HUES48 (cell line): ENCODE results near the gene NID2.

ENCODE experiments used
- H3K27ac ChIP-seq: one replicate; pipeline ENCODE4 v1.7.0; 2013; ENCODE audit warnings: low read depth, low read length, inconsistent platforms
- H3K27me3 ChIP-seq: 2 replicates; pipeline ENCODE4 v1.6.1; 2013; ENCODE audit warnings: mild to moderate bottlenecking, low read length; ENCODE audit not compliant: control insufficient read depth, insufficient read depth
- H3K36me3 ChIP-seq: 2 replicates; pipeline ENCODE4 v1.6.1; 2013; ENCODE audit warnings: low read length; ENCODE audit not compliant: control insufficient read depth, insufficient read depth
- H3K4me1 ChIP-seq: 2 replicates; pipeline ENCODE4 v1.6.1; 2013; ENCODE audit warnings: mild to moderate bottlenecking, low read length; ENCODE audit not compliant: control insufficient read depth, insufficient read depth
- H3K4me3 ChIP-seq: 2 replicates; pipeline ENCODE4 v1.5.1; 2013; ENCODE audit warnings: mild to moderate bottlenecking, low read depth, low read length
- H3K9ac ChIP-seq: 2 replicates; pipeline ENCODE4 v1.6.1; 2013; ENCODE audit warnings: mild to moderate bottlenecking, low read depth, low read length, moderate library complexity
- H3K9me3 ChIP-seq: 2 replicates; pipeline ENCODE4 v1.6.1; 2013; ENCODE audit warnings: low read length; ENCODE audit not compliant: control insufficient read depth, insufficient read depth

Gene NID2

DNA sequence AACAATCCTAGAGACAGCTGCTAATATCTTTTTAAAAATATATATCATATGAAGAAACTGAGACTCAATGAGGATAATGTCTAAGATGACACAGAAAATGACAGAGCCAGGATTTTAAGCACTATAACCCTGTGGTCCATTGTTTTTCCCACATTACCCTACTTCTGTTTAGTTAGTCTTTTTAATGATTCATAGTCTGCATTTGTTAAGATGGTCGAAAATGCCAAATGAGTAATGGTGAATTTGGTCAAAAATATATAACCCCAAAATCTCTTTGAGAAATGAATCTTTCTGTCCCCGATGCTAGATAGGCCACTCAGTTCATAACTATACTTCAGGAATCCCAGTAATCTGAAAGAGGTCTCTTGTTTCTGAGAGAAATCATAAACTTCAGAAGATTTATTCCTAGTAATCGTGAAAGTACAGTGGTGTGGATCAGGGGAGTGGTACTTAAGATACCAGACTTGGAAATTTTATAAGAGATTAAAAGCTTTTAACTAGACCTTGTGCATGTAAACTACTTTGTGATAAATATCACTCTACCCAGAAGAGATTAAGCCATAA lies 68.8 kb downstream of the NID2 start:
- Histone ChIP-seq H3K4me1 (peaks cover 5% of the 10 kb centered on the region; the same call in 1 of the 2 replicates), H3K36me3 (peaks cover 99% of the 10 kb centered on the region), H3K4me3 (no peak overlapping the region), H3K9ac (no peak overlapping the region), H3K27ac (no peak overlapping the region), H3K27me3 (no peaks in the 10 kb centered on the region), H3K9me3 (no peaks in the 10 kb centered on the region)

DNA sequence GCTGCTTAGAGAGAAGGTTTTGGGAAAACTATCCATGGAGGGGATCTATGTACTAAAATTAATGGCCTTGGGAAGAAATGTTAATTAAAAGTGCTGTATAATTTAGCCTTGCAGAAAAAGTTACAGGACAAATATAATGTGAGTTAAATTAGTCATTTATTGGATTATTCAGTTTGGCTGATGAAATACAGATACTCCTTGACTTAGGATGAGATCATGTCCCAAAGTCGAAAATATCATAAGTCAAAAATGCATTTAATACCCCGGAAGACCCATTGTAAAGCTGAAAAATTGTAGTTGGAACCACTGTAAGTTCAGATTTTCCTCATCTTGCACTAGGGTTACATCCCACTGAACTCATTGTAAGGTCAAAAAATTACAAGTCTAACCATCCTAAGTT lies 69.8 kb downstream of the NID2 start:
- H3K27ac ChIP-seq, result no peak overlapping the region
- no peak overlapping the region for H3K9ac ChIP-seq
- H3K9me3 ChIP-seq, result no peaks in the 10 kb centered on the region
- peaks cover 99% of the 10 kb centered on the region for H3K36me3 ChIP-seq
- no peak overlapping the region for H3K4me3 ChIP-seq
- H3K27me3 ChIP-seq, result no peaks in the 10 kb centered on the region
- peaks cover 5% of the 10 kb centered on the region; the same call in 1 of the 2 replicates for H3K4me1 ChIP-seq

DNA sequence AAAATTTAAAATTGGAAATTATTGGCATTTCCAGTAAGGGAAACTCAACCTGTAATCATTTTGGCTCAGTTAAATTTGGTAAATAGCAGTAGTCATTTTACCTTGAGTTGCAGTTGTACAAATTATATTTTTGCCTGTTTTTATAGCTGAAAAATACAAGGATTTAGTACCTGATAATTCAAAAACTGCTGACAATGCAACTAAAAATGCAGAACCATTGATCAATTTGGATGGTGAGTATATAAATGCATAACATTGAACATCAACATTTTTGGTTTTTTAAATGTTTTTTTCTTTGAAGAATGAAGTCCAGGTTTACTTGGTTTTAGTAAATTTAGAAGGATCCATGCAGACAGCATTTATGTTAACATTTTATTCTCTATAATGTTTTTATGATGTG lies 70.5 kb downstream of the NID2 start:
- H3K27ac ChIP-seq, result no peak overlapping the region
- no peak overlapping the region for H3K4me3 ChIP-seq
- H3K9me3 ChIP-seq, result no peaks in the 10 kb centered on the region
- no peak overlapping the region for H3K9ac ChIP-seq
- peaks cover 5% of the 10 kb centered on the region; the same call in 1 of the 2 replicates for H3K4me1 ChIP-seq
- peaks cover 99% of the 10 kb centered on the region for H3K36me3 ChIP-seq
- no peaks in the 10 kb centered on the region for H3K27me3 ChIP-seq

DNA sequence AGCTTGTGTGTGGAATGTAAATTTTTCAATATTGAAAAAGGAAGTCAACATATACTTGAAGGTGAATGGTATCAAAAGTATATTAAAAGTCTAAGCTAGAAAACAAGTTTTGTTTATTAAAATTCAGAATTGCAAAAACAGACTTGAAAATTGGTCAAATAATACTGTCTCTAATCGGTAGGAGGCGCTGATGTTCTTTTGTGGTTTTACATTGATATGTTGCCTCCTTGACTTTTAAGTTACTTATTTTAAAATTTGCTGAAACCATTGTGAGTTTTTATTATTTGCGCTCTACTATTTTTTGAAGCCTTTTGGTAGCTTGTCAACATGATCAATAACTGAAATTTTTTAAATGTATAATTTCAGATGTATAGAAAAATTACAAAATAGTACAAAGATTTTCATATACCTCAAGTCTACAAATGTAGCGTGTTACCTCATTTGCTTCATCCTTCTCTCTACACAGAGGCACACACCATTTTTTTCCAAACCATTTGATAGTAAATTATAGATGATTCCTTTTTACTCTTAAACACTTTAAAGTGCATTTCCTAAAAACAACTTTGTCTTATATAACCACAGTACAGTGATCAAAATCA lies 72.6 kb downstream of the NID2 start:
- no peak overlapping the region for H3K27ac ChIP-seq

DNA sequence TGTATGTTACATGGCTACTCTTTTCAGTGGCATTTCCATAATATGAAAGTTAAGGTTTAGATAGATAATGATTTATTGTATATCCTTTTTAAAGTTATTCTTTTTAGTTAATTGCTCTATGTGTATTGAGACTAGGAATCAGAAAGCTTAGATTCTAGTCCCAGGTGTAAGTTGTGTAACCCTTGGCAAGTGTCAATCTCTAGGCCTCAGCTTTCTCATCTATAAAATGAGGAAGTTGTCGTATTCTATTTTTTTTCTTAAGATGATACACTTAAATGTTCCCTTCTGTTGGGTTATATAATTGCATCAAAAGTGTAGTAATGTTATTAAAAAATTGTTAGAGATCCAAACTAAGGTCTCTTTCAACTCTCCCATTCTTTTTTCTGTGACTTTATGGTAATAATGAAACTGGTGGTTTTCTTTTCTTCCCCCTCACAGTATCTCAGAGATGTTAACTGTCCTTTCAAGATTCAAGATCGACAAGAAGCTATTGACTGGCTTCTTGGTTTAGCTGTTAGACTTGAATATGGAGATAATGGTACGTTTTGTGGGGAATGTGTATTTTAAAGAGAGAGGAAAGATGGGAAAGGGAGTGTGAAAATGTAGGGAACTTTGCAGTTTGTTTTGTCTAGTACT lies 75.5 kb downstream of the NID2 start:
- Histone ChIP-seq H3K9me3 (no peaks in the 10 kb centered on the region), H3K27ac (no peak overlapping the region), H3K4me3 (no peak overlapping the region), H3K36me3 (peaks cover 75% of the 10 kb centered on the region), H3K9ac (no peak overlapping the region), H3K4me1 (peaks cover 5% of the 10 kb centered on the region; the same call in 1 of the 2 replicates), H3K27me3 (no peaks in the 10 kb centered on the region)

More for the DNA sequence above, 72.6 kb downstream of the NID2 start:
- no peaks in the 10 kb centered on the region for H3K4me1 ChIP-seq
- no peak overlapping the region for H3K9ac ChIP-seq
- H3K27me3 ChIP-seq, result no peaks in the 10 kb centered on the region
- H3K4me3 ChIP-seq, result no peak overlapping the region
- peaks cover 99% of the 10 kb centered on the region for H3K36me3 ChIP-seq
- H3K9me3 ChIP-seq, result no peaks in the 10 kb centered on the region

DNA sequence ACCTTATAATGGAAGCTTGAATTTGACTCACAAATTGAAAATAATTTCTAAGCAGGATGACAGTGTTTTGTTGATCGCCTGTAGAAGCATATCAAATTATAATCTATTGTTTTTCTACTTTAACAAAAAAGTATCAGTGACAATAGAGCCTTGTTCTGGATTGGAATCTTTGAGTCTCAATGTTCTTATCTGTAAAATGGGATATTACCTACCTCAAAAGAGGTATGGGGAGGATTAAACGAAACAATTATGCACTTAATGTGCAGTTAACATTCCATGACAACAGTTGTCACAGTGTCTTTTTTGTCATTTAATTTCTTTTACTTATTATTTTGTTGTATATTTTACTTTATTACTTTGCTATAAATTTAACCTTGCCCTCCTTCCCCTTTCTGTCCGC lies 78.4 kb downstream of the NID2 start:
- Histone ChIP-seq H3K36me3 (peaks cover 47% of the 10 kb centered on the region), H3K9me3 (no peaks in the 10 kb centered on the region), H3K4me1 (peaks cover 5% of the 10 kb centered on the region; the same call in 1 of the 2 replicates), H3K27ac (no peak overlapping the region), H3K27me3 (no peaks in the 10 kb centered on the region), H3K9ac (peak overlapping the region; percentile 91), H3K4me3 (peak overlapping the region; percentile 100)

DNA sequence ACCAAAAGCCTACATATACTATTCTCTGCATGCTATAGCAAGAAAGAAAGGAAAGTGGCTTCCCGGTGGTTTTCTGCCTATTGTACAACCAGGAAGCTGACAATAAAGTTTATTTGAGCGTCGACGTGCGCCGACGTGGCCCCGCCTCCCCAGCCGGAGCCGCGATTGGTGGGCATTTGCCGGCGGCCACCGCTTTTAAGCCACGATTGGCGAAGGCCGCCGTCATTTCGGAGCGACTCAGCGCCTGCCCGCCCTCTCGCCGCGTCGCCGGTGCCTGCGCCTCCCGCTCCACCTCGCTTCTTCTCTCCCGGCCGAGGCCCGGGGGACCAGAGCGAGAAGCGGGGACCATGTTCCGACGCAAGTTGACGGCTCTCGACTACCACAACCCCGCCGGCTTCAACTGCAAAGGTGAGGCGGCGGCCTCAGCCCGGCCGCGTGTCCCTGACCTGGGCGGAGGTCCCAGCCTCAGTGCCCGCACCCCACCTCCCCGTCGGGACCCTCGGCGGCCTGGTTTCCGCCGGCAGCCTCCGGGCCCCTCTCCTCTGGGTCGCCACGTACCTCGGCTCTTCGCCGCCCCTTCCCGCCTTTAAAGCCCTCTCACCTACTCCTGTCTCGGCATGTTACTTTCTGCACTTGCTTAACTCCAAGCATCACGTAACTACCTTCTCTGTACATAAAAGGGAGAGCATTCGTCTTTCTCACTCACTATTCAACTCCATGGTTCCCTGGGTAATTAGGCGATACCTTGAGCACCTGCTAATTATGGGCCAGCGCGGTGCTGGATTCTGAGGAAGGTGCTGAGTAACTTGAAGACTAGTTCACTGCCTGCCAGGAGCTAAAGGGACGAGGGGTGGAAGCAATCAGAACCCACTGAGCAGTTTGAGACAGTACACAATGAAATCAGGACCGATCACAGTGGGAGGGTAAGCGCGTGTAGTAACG lies 79.3 kb downstream of the NID2 start, which contains the start of gene RTRAF:
Gene RTRAF, plus strand, starts transcription at position 254 of the 942 bp plus-strand sequence. Its CDS starts 94 bp downstream, at position 348.
- Histone ChIP-seq H3K27me3 (no peaks in the 10 kb centered on the region), H3K4me3 (peak within 1 kb of the TSS; percentile 100), H3K36me3 (peaks cover 38% of the 10 kb centered on the region), H3K27ac (peak within 1 kb of the TSS; percentile 72), H3K9me3 (no peaks in the 10 kb centered on the region), H3K9ac (peak within 1 kb of the TSS; percentile 91), H3K4me1 (peaks cover 5% of the 10 kb centered on the region; the same call in 1 of the 2 replicates)

DNA sequence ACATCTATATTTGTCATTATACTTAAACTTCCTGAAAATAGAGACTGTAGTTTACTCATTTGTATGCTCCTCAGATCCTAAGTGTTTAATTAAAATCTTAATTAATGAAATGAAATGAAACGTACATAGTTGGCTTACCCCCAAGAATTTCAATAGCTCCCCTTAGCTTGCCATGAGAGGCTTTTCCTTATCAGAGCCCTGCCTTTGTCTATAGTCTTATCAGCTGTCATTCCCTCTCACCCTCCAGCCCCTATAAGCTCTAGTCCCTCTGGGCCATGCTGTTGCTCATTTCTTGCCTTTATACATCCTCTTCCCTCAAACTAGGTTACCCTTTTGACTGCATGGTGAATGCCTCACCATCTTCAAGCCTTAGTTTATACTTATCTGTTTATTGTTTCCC lies 80.6 kb downstream of the NID2 start:
- Histone ChIP-seq H3K9ac (no peak overlapping the region), H3K4me1 (peaks cover 5% of the 10 kb centered on the region; the same call in 1 of the 2 replicates), H3K9me3 (no peaks in the 10 kb centered on the region), H3K27ac (no peak overlapping the region), H3K36me3 (peaks cover 24% of the 10 kb centered on the region), H3K27me3 (no peaks in the 10 kb centered on the region), H3K4me3 (no peak overlapping the region)

DNA sequence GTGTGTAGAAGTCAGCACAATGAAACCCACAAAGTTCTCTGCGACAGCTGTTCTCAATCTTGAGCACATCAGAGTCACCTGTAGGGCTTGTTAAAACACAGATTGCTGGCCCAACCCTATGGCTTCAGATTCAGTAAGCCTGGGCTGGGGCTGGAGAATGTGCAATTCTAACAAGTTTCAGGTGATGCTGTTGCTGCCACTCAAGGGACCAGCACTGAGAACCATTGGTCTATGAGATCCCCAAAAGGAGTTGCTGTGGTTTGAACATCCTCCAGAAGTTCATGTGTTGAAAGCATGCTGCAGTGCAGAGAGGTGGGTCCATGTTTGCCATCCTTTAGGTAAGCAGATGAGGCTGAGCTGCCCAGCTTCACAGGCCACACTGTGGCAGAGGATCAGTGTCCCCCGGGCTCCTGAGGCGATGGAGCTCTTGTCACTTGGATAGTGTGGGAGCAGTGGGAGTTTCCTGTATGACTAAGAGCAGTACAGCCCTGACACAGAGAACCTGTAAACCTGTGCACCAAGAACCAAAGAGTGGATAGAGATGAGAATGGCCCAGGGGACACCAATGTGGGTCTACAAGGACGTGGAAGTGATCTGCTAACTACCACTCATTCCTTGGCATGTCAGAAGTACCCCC lies 87.5 kb downstream of the NID2 start:
- Histone ChIP-seq H3K9me3 (no peaks in the 10 kb centered on the region), H3K27me3 (no peaks in the 10 kb centered on the region), H3K9ac (no peak overlapping the region), H3K27ac (no peak overlapping the region), H3K4me1 (no peaks in the 10 kb centered on the region), H3K4me3 (no peak overlapping the region), H3K36me3 (no peaks in the 10 kb centered on the region)

DNA sequence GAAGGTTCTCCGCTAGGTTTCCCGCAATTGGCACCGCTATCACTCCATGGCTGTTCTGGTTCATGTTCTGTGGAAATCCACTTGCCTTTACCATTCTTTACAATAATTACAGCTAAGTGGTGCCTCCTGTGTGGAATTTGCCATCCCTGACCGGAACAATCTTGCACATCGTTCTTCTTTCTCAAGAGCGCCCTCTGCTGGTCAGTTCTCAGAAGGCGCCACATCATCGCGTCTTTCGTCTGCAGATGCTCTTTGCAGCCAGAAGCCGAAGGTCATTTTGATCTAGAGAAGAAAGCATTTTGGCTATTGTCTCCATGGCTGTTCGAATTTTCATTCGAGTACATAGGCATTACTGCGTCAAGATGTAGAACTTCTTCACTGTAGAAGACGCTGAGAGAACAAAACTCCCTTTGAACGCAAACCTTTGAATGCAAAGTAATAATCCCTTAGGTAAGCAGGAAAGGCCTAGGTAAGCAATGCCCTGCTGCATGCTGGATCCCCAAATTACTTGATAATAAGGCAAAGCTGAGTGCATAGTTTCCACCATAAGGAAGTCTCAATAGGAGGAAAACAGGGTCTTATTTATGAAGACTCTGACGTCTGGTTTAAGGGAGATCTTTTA lies 89.7 kb downstream of the NID2 start:
- Histone ChIP-seq H3K27ac (no peak overlapping the region), H3K9ac (no peak overlapping the region), H3K9me3 (no peaks in the 10 kb centered on the region), H3K4me1 (no peaks in the 10 kb centered on the region), H3K27me3 (no peaks in the 10 kb centered on the region), H3K4me3 (no peak overlapping the region), H3K36me3 (no peaks in the 10 kb centered on the region)
